GM12878 (cell line): ENCODE data around the gene RGL1. TPM values are rescaled to one million over a fixed set of nuclear protein-coding genes. Genes with fewer than 3 reads are reported as not detected.

ENCODE experiments used
- BHLHE40 ChIP-seq, 2 experiments: fragments of 450-650 bp in 1 of 2; IDR thresholded peaks; 2 replicates each; pipeline ENCODE4 v1.6.1; 2011 to 2017; ENCODE audit warnings: low read depth in 2 of 2, borderline replicate concordance in 1 of 2, improper control_type of control experiment in 1 of 2, low read length in 1 of 2, mild to moderate bottlenecking in 1 of 2
- CBX3 ChIP-seq: fragments of 200-600 bp; sonication (generic); IDR thresholded peaks from 2 replicates; pipeline ENCODE4 v1.6.1; 2016; ENCODE audit warnings: low read depth, borderline replicate concordance
- GABPA ChIP-seq: IDR thresholded peaks from 2 replicates; pipeline ENCODE4 v1.6.1; 2014; ENCODE audit warnings: antibody characterized with exemption, low read depth, mild to moderate bottlenecking, inconsistent platforms
- MTA2 ChIP-seq: fragments of 450-650 bp; IDR thresholded peaks from 2 replicates; pipeline ENCODE4 v1.6.1; 2016; ENCODE audit warnings: low read depth, mild to moderate bottlenecking, moderate library complexity
- MXI1 ChIP-seq: fragments of 150-350 bp; IDR thresholded peaks from 2 replicates; pipeline ENCODE4 v1.6.1; 2011; ENCODE audit warnings: low read depth, mild to moderate bottlenecking, inconsistent platforms, low read length, improper control_type of control experiment
- MYB ChIP-seq: fragments of 150-350 bp; IDR thresholded peaks from 2 replicates; pipeline ENCODE4 v1.6.1; 2014; ENCODE audit warnings: mild to moderate bottlenecking, low read depth, low read length, borderline replicate concordance
- RUNX3 ChIP-seq: IDR thresholded peaks from 2 replicates; pipeline ENCODE4 v1.6.1; 2012; ENCODE audit warnings: low read length, inconsistent platforms
- SMC3 ChIP-seq: IDR thresholded peaks from 2 replicates; pipeline ENCODE4 v1.6.1; 2011; ENCODE audit warnings: low read length, improper control_type of control experiment, borderline replicate concordance
- WRNIP1 ChIP-seq: IDR thresholded peaks from 2 replicates; pipeline ENCODE4 v1.6.1; 2011; ENCODE audit warnings: low read depth, low read length, improper control_type of control experiment, borderline replicate concordance
- YY1 ChIP-seq: IDR thresholded peaks from 2 replicates; pipeline ENCODE4 v1.6.1; 2011; ENCODE audit warnings: low read depth, mild to moderate bottlenecking, low read length
- polyA plus RNA-seq, 11 experiments: library from polyadenylated mRNA; depleted of rRNA in 4 of 11; unstranded in 6 of 11; stranded (reverse) in 5 of 11; fragments of >200 nt; fragmentation: Nextera tagmentation in 4 of 11; fragmentation: Illumina TruSeq in 1 of 11; extraction: Ambion mirVana in 4 of 11; extraction: Trizol in 1 of 11; gene quantifications; 1 replicate in 1 of 11; 2 replicates in 10 of 11; pipeline versions ENCODE4 v1.2.1 to v1.2.3, GENCODE V29; 2011 to 2016; ENCODE audit warnings: inconsistent platforms in 2 of 11, missing spikeins in 2 of 11, low read depth in 1 of 11
- total RNA-seq, 4 experiments: library from RNA; depleted of rRNA in 3 of 4; stranded (reverse); fragments of >200 nt in 3 of 4; fragmentation: Illumina TruSeq in 1 of 4; extraction: Trizol in 1 of 4; gene quantifications; 2 replicates each; pipeline versions ENCODE4 v1.2.1 to v1.2.3, GENCODE V29; 2013 to 2021
- TF ChIP-seq, protein P1 (sequence below): IDR thresholded peaks from 2 replicates; pipeline ENCODE4 v1.6.1; 2011; ENCODE audit warnings: low read depth, low read length, improper control_type of control experiment, borderline replicate concordance
- TF ChIP-seq, protein P2 (sequence below): fragments of 150-350 bp; IDR thresholded peaks from 2 replicates; pipeline ENCODE4 v1.6.1; 2014; ENCODE audit warnings: mild to moderate bottlenecking, low read depth, low read length
- TF ChIP-seq, protein P3 (sequence below): fragments of 450-650 bp; IDR thresholded peaks from 2 replicates; pipeline ENCODE4 v1.6.1; 2018; ENCODE audit warnings: mild to moderate bottlenecking, low read depth, moderate library complexity; ENCODE audit not compliant: partially characterized antibody
- TF ChIP-seq, protein P4 (sequence below): fragments of 450-650 bp; IDR thresholded peaks from 2 replicates; pipeline ENCODE4 v1.6.1; 2017; ENCODE audit warnings: mild to moderate bottlenecking, low read depth, inconsistent platforms; ENCODE audit not compliant: poor library complexity, severe bottlenecking
- TF ChIP-seq, protein P5 (sequence below): fragments of 450-650 bp; formaldehyde crosslinking; IDR thresholded peaks from 2 replicates; pipeline ENCODE4 v1.4.0; 2020; ENCODE audit warnings: mild to moderate bottlenecking, moderate library complexity

Gene RGL1
- total and polyA plus RNA-seq, 10 of the 15 experiments (the other 5 are each of a cell fraction or from before 2014, with no cell fraction given): 8.1 to 25.0 (median 19.0) TPM

DNA sequence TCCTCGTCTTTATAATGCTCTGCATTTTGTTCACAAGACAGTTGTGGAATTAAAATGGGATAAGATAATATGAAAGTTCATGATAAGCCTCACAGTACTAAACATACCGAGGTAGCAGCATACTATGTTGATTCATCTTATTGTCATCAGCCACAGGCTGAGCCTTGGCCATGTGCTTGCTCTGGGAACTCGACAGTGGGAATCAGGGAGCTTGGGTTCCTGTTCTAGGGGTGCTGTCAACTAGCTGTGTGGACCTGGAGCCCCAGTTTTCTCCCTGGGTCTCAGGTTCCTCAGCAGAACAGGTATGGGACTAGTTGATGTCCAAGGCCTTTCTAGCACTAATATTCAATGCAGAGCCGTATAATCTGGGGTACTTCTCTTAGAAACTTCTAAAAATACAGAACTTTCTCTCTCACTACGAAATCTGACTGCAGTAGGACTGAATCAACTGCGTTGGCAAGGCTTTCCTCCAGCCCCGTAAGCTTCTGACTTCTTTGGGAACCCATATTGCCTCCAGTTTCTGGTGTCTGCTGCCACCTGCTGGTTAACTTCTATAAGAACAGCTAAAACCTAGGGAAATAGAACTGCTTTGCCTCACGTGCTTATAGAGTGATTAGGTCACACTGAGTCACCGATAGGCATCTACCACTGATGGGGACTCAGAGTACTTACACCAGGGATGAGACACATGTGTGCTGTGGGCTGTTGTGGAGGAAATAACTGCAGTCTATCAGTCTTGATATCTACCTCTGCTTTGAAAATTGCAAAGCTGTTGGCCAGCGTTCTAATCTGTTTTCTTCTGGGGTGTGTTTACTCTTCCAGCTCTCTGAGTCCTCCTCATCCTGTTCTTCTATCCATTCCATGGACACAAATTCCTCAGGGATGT lies 110.9 kb downstream of the RGL1 start (continued):
- peak; percentile 42; the same call in 1 of the 2 replicates for TF ChIP-seq RUNX3
- TF ChIP-seq, protein P1, sequence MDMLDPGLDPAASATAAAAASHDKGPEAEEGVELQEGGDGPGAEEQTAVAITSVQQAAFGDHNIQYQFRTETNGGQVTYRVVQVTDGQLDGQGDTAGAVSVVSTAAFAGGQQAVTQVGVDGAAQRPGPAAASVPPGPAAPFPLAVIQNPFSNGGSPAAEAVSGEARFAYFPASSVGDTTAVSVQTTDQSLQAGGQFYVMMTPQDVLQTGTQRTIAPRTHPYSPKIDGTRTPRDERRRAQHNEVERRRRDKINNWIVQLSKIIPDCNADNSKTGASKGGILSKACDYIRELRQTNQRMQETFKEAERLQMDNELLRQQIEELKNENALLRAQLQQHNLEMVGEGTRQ: peak; percentile 19; the same call in 1 of the 2 replicates
- peak; percentile 98 for TF ChIP-seq SMC3
- TF ChIP-seq, protein P2, sequence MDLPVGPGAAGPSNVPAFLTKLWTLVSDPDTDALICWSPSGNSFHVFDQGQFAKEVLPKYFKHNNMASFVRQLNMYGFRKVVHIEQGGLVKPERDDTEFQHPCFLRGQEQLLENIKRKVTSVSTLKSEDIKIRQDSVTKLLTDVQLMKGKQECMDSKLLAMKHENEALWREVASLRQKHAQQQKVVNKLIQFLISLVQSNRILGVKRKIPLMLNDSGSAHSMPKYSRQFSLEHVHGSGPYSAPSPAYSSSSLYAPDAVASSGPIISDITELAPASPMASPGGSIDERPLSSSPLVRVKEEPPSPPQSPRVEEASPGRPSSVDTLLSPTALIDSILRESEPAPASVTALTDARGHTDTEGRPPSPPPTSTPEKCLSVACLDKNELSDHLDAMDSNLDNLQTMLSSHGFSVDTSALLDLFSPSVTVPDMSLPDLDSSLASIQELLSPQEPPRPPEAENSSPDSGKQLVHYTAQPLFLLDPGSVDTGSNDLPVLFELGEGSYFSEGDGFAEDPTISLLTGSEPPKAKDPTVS: no peak
- TF ChIP-seq, protein P3, sequence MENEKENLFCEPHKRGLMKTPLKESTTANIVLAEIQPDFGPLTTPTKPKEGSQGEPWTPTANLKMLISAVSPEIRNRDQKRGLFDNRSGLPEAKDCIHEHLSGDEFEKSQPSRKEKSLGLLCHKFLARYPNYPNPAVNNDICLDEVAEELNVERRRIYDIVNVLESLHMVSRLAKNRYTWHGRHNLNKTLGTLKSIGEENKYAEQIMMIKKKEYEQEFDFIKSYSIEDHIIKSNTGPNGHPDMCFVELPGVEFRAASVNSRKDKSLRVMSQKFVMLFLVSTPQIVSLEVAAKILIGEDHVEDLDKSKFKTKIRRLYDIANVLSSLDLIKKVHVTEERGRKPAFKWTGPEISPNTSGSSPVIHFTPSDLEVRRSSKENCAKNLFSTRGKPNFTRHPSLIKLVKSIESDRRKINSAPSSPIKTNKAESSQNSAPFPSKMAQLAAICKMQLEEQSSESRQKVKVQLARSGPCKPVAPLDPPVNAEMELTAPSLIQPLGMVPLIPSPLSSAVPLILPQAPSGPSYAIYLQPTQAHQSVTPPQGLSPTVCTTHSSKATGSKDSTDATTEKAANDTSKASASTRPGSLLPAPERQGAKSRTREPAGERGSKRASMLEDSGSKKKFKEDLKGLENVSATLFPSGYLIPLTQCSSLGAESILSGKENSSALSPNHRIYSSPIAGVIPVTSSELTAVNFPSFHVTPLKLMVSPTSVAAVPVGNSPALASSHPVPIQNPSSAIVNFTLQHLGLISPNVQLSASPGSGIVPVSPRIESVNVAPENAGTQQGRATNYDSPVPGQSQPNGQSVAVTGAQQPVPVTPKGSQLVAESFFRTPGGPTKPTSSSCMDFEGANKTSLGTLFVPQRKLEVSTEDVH: no peak
- TF ChIP-seq, protein P4, sequence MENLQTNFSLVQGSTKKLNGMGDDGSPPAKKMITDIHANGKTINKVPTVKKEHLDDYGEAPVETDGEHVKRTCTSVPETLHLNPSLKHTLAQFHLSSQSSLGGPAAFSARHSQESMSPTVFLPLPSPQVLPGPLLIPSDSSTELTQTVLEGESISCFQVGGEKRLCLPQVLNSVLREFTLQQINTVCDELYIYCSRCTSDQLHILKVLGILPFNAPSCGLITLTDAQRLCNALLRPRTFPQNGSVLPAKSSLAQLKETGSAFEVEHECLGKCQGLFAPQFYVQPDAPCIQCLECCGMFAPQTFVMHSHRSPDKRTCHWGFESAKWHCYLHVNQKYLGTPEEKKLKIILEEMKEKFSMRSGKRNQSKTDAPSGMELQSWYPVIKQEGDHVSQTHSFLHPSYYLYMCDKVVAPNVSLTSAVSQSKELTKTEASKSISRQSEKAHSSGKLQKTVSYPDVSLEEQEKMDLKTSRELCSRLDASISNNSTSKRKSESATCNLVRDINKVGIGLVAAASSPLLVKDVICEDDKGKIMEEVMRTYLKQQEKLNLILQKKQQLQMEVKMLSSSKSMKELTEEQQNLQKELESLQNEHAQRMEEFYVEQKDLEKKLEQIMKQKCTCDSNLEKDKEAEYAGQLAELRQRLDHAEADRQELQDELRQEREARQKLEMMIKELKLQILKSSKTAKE: peak; percentile 37
- TF ChIP-seq BHLHE40 (IDR thresholded peaks at IDR 0.05; ENCODE audit: borderline replicate concordance in 1 of 2, low read depth in 2 of 2, low read length in 1 of 2): peak; percentile 95
- TF ChIP-seq WRNIP1: 0 out of 2 replicates have a peak, but pooled peaks have one; percentile 81
- TF ChIP-seq MXI1: 0 out of 2 replicates have a peak, but pooled peaks have one; percentile 20
- TF ChIP-seq, protein P5, sequence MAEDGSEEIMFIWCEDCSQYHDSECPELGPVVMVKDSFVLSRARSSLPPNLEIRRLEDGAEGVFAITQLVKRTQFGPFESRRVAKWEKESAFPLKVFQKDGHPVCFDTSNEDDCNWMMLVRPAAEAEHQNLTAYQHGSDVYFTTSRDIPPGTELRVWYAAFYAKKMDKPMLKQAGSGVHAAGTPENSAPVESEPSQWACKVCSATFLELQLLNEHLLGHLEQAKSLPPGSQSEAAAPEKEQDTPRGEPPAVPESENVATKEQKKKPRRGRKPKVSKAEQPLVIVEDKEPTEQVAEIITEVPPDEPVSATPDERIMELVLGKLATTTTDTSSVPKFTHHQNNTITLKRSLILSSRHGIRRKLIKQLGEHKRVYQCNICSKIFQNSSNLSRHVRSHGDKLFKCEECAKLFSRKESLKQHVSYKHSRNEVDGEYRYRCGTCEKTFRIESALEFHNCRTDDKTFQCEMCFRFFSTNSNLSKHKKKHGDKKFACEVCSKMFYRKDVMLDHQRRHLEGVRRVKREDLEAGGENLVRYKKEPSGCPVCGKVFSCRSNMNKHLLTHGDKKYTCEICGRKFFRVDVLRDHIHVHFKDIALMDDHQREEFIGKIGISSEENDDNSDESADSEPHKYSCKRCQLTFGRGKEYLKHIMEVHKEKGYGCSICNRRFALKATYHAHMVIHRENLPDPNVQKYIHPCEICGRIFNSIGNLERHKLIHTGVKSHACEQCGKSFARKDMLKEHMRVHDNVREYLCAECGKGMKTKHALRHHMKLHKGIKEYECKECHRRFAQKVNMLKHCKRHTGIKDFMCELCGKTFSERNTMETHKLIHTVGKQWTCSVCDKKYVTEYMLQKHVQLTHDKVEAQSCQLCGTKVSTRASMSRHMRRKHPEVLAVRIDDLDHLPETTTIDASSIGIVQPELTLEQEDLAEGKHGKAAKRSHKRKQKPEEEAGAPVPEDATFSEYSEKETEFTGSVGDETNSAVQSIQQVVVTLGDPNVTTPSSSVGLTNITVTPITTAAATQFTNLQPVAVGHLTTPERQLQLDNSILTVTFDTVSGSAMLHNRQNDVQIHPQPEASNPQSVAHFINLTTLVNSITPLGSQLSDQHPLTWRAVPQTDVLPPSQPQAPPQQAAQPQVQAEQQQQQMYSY (CRISPR knock-in tag): no peak
- peak; percentile 68 for TF ChIP-seq YY1
- no peak for TF ChIP-seq CBX3
- TF ChIP-seq MYB: no peak
- TF ChIP-seq MTA2: no peak
- no peak for TF ChIP-seq GABPA
